ENCODE data around the gene CNIH4.
"Not testable (repeated sequence)": the region's sequence is repeated elsewhere in the genome, so short reads cannot be mapped to it uniquely, and the experiment has no call there.

Gene CNIH4

DNA sequence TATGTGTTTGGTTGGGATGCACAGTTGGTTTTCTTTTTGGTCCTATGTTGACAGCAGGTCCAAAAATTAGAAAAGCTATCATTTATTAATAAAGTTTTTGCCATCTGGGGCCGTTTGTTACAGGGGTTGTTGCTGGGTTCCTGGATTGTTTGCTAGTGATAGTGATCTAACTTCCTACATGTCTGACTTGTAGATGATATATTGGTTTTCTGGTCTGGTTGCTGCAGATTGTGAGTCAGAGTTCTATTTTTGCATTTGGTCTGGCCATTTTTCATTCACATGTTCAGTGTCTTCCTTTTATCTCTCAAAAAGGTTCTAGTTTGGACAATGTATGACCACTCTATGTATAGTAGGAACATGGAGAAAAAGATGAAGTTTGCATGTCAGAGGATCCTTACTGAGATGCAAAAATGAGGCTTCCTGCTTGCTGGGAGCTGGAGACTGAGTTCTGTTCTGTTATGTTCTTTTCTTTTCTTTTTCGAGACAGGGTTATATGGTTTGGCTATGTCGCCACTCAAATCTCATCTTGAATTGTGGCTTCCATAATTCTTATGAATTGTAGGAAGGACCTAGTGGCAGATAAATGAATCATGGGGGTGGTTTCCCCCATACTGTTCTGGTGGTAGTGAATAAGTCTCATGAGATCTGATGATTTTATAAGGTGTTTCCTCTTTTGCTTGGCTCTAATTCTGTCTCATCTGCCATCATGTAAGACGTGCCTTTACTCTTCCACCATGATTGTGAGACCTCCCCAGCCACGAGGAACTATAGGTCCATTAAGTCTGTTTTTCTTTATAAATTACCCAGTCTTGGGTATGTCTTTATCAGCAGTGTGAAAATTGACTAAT is 22.5 kb upstream of the CNIH4 start:
- TF ChIP-seq, protein P1, sequence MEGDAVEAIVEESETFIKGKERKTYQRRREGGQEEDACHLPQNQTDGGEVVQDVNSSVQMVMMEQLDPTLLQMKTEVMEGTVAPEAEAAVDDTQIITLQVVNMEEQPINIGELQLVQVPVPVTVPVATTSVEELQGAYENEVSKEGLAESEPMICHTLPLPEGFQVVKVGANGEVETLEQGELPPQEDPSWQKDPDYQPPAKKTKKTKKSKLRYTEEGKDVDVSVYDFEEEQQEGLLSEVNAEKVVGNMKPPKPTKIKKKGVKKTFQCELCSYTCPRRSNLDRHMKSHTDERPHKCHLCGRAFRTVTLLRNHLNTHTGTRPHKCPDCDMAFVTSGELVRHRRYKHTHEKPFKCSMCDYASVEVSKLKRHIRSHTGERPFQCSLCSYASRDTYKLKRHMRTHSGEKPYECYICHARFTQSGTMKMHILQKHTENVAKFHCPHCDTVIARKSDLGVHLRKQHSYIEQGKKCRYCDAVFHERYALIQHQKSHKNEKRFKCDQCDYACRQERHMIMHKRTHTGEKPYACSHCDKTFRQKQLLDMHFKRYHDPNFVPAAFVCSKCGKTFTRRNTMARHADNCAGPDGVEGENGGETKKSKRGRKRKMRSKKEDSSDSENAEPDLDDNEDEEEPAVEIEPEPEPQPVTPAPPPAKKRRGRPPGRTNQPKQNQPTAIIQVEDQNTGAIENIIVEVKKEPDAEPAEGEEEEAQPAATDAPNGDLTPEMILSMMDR (IDR thresholded peaks at IDR 0.05; ENCODE audit: extremely low read depth, insufficient read depth, missing control alignments), result no peak
- in situ Hi-C loops (cut with MboI; ENCODE audit: low pct_unique_long_range_greater_than_20kb, low sequenced_read_pairs, unreplicated experiment), result loop anchor here (10.0 kb wide), 1 partner anchor 219 kb away; the partner anchor contains the start of gene FBXO28
- DNase-seq (ENCODE audit: low spot score), result peak; percentile 36

DNA sequence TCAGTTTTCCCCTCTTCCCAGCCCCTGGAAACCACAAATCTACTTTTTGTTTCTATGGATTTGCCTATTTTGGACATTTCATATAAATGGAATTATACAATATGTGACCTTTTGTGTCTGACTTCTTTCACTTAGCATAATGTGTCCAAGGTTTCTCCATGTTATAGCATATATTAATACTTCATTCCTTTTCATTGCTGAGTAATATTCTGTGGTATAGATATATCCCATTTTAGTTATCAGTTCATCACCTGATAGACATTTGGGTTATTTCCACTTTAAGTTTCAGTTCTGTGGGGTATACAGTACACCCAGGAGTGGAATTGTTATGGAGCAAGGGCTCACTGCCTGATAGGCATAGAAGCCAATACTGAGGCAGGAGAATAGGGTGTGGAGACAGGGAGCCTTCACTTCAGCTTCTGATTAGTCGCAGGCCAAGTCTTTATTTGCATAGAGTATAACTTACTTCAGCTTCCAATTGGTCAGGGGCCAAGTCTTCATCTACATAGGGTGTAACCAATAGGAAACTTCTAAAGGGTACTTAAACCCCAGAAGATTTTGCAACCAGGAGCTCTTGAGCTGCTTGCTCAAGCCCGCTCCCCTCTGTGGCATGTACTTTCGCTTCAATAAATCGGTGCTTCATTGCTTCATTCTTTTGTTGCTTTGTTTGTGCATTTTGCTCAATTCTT is 18.4 kb upstream of the CNIH4 start:
- TF ChIP-seq, protein P1 (IDR thresholded peaks at IDR 0.05; ENCODE audit: extremely low read depth, insufficient read depth, missing control alignments), result no peak
- in situ Hi-C loops (cut with MboI; ENCODE audit: low pct_unique_long_range_greater_than_20kb, low sequenced_read_pairs, unreplicated experiment), result loop anchor here (10.0 kb wide), 1 partner anchor 223 kb away; the partner anchor contains the start of gene FBXO28

DNA sequence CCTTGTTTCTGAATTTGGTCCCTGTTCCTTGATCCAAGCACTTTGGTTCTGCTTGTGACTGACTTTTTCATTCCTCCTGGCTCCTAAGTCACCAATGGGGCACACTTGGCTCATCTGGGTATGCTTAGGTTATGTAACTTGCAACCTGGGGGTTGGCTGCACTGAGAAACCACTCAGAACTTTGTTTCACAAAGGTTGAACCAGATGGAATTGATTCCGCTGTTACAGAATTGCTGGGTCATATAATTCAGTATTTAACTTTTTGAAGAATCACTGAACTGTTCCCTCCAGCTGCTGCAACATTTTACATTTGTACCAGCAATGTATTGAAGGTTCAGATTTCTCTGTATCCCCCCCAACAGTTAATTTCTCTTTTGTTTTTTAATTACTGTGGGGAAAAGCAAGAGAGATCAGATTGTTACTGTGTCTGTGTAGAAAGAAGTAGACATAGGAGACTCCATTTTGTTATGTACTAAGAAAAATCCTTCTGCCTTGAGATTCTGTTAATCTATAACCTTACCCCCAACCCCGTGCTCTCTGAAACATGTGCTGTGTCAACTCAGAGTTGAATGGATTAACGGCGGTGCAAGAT is 17.1 kb upstream of the CNIH4 start:
- no peak for DNase-seq (ENCODE audit: low spot score)
- TF ChIP-seq, protein P1 (IDR thresholded peaks at IDR 0.05; ENCODE audit: extremely low read depth, insufficient read depth, missing control alignments), result no peak
- in situ Hi-C loops (cut with MboI; ENCODE audit: low pct_unique_long_range_greater_than_20kb, low sequenced_read_pairs, unreplicated experiment), result loop anchor here (10.0 kb wide), 1 partner anchor 225 kb away; the partner anchor contains the start of gene FBXO28

More for the DNA sequence above, 18.4 kb upstream of the CNIH4 start:
- DNase-seq (ENCODE audit: low spot score), result no peak

GRCh38 chr1:224340453-224341384 is 16.0 kb upstream of the CNIH4 start:
- DNase-seq (ENCODE audit: low spot score); in situ Hi-C loops (cut with MboI; ENCODE audit: low pct_unique_long_range_greater_than_20kb, low sequenced_read_pairs, unreplicated experiment): not testable (repeated sequence)

- TF ChIP-seq, protein P1 (IDR thresholded peaks at IDR 0.05; ENCODE audit: extremely low read depth, insufficient read depth, missing control alignments), result no peak
- in situ Hi-C loops (cut with MboI; ENCODE audit: low pct_unique_long_range_greater_than_20kb, low sequenced_read_pairs, unreplicated experiment), result no loop called here
- no peak for DNase-seq (ENCODE audit: low spot score)
Observed at GRCh38 chr1:224343679-224344078, 13.0 kb upstream of the CNIH4 start.

- TF ChIP-seq, protein P1 (IDR thresholded peaks at IDR 0.05; ENCODE audit: extremely low read depth, insufficient read depth, missing control alignments), result no peak
- in situ Hi-C loops (cut with MboI; ENCODE audit: low pct_unique_long_range_greater_than_20kb, low sequenced_read_pairs, unreplicated experiment), result no loop called here
- no peak for DNase-seq (ENCODE audit: low spot score)
Observed at GRCh38 chr1:224348137-224348536, 8.5 kb upstream of the CNIH4 start.

- in situ Hi-C loops (cut with MboI; ENCODE audit: low pct_unique_long_range_greater_than_20kb, low sequenced_read_pairs, unreplicated experiment); DNase-seq (ENCODE audit: low spot score): not testable (repeated sequence)
Observed at GRCh38 chr1:224349716-224350115, 7.0 kb upstream of the CNIH4 start.

GRCh38 chr1:224352436-224353085 is 4.1 kb upstream of the CNIH4 start:
- DNase-seq (ENCODE audit: low spot score); in situ Hi-C loops (cut with MboI; ENCODE audit: low pct_unique_long_range_greater_than_20kb, low sequenced_read_pairs, unreplicated experiment): not testable (repeated sequence)
